Activated T-helper 1 cell treated with anti-CD3 and anti-CD28 coated beads, Interleukin-2, amount 50 U/mL, for 16 hours (primary cell): Measurements from ENCODE around the gene EXT2.

Experiments used
- DNase-seq, 2 donors: peaks; one replicate each; pipeline ENCODE4 v3.0.0-alpha.2; 2020; ENCODE audit warnings: low read depth in 1 of 2, low spot score in 1 of 2

Gene EXT2

DNA sequence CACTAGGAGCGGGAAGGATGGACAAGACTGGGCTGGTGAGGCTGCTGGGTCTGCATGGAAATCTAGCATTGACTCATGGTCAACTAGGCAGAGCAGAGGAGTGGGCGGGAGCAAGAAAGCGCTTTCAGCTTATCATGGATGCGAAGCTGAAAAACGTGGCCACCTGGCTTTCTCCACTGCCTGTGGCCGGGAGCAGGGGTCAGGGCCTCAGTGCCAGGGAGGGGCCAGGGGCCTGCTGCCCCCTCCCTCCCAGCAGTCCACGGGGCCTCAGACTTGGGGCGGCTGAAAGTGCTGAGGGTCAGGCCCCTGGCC lies 168.9 kb downstream of the EXT2 start:
- no peak for DNase-seq

DNA sequence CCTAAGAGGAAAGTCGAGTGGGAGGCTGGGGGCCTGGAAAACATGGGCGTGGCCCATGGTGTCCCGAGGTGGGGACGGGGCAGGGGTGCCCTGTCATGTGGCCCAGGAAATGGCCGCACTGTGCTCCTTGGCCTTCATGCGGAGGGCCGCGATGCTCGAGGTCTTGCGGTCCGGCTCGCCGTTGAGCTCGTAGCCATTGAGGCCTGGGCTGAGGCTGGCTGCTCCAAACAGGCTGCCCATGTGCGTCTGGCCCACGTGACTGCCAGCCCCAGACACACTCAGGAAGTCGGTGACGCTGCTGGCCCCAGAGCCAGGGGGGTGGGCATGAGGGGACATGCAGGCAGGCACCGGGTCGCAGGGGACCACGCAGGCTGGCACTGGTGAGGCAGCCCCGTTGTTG lies 169.3 kb downstream of the EXT2 start:
- no peak for DNase-seq

DNA sequence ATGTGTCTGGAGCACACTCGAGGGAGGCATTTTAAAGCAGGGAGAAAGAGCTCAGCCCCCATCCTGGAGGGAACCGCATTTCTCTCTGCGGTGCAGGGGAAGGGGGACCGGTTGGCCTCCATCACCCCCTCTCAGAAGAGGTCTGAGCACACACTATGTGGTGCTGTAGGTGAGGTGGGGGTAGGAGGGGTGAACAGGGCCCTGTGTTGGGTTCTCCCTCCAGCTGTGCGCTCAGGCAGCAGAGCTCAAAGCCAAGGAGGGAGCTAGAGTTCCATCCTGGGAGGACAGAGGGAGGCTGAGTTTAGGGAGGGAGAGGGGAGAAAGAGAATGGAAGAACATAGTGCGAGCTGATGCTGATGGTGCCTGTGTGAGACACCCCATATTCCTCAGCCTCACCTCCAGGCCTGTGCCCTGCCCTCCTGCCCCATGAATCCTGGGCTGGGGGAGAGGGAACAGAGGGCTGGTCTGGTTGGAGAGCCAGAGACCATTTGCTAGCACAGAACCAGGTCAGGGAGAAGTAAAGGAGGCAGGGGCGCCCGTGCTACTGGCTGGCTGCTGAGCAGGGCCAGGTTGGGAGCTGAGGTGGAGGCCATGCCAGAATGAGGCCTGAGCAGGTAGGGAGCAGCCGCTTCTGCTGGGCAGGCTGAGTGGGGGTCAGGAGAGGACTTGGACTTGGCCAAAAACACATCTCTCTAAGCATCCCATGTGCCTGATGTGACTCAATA lies 170.7 kb downstream of the EXT2 start:
- DNase-seq: no peak

DNA sequence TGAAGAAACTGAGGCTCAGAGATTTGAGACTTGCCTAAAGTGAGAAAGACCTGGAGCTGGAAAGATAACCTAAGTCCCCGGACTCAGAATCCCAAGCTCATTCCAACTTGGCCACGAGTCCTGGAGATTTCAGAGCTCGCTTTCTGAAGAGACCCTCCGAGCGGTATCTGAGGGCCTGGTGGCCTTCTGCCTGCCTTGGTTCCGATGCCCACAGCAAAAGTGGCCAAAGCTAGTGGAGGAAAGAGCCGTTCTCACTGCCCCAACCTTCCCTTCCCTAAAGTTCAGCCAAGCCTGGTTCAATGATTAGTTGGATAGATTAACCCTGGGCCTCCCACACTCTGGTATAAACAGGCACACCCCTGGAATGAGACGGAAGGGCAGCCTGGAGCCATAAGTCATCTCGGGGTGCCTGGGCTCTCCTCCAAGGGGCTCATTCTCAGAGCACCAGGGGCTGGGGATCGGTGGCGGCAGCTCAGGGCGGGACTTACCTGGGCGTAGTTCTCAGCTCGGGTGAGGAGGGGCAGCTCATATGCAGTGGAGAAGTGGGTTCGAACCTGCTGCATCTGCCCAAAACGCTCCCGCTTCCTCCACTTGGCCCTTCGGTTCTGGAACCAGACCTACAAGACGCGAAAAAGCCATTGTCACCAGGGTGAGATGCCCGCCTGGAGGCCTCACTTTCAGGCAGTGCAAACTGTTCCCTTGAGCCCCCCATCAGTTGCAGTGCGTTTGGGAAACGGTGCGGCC lies 171.7 kb downstream of the EXT2 start:
- no peak for DNase-seq

DNA sequence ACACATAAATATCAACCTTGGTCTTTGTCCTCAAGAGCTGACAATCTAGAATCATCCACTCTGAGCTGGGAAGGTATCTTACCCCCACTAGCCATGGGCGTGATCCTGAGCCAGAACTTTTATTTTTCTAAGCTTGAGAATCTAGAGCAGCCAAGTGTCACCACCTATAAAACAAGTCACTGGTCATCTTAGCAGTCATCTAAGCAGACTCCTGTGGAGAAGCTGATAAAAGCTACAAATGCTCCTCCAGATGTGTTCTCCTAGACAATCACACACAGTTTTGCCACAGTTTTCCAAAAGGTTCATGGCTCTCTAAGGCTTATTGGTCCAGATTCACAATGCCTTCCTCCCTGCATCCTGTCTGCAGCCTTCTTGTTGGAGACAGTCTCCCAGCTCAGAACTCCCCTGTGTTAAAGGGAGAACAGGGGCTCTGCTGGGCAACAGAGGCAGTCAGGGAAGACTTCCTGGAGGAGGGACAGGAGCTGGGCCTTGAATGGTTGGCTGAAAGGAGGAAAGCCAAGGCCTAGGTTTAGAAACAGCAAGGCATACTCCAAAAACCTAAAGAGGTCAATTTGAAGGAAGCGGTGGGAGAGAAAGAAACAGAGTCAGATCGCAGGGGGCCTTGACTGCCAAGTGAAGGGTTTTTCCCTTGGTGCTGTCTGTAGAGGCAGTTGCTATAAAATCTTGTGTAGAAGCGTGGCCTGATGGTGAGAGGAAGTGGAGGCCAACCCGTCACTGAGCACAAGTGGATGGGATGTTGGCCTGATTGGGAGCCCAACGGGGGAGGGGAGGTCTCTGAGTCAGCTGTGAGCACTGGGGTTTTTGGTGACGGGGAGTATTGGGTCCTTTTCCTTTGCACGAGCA lies 172.5 kb downstream of the EXT2 start:
- no peak for DNase-seq

DNA sequence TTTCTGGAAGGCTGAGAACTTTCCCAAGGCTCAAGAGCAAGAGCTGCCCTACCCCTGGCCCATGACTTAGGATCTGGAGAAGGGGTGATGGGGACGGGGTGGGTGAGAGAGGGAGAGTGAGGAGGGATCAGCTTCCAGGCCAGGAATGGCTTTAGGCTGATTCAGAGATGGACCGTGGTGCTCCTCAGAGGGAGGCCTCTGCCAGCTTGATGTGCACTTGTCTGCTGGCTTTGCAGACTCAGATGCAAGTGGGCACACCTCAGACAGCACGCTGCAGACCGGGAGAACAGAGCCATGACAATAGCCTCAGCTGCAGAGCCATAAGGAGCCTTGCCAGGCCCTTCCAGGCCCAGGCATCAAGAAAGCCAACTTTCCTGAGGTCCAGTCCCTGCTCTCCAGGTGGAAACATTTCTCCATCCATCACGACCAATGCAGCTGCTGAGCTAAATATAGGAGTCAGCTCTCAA lies 173.2 kb downstream of the EXT2 start:
- DNase-seq: no peak

DNA sequence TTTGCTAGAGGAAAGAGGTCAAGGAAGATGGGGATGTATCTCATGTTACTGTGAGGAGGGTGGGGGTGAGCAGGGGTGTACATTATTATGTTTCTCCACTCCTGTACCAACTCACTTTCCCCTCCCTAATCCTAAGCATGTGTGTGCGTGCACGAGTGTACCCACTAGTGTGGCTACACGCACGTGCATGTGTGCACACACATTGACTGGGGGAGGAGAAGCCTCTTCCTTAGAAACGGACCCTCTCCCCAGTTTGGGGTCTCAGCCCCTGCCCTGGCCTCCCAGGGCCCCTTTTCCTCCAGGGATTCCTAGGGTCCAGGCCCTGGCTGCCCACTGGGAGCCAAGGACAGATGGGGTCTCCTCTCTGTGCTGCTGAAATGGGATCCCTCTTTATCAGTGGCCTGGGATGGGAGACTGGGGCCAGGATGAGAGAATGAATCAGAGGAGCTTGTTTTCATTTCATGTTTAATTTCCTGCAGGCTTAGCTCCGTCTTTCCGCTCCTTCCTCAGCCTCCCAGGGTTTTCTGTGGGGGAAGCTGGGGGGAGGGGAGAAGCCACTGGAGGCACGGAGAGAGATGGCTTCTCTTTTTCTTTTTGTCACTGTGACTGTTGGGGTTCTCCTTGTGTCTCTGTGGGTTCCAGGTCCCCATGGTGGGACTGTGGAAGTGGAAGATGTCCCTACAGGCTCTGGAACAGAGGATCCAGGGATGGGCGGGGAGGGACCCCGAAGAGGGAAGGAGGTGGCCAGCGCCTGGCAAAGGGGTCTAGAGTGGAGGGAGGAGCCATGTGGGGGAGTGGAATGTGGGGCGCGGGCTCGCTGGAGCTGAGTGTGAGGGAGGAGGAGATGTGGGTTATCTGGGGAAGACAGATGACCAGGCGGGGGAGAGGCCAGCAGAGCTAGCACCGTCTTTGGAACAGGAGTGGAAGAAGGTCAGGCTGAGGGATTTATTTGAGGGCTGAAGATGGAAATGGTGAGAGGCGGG lies 174.2 kb downstream of the EXT2 start:
- no peak for DNase-seq

DNA sequence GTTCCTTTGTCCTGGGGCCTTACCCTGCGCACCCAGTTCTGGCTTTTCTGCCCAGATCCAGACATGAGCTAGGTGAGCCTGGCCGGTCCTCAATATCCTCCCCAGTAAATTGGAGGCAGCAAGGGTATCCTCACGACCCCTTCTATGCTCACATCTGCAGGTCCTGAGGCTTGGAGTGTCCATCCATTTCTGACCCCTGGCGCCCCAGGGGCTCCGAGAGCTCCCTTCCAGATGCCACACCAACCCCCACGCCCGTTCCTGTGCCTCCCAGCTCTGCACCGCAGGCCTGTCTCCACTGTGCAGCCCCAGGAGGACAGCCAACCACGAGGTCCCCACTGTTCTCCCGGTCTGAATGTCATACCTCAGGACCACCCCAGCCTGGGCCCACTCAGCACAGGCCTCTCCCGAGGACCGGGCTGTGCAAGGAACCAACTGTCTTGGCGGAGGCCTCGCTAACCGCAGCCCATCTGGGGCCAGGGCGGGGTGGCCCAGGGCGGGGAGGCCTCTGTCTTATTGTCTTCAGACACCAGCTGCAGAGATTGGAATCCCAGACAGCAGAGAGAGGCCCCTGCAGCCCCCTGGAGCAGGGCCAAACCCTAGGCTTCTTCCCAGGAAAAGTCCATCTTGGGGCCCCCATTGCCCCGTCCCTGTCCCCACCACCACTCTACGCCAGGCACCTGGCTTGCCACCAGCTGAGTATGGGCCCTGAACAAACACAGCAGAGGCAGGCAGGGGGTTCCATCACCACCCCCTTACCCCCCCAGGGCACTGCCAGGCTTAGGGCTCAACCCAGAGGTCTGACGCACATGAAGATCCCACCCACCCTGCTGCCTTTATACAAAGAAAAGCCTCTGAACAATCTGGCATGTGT lies 175.2 kb downstream of the EXT2 start:
- no peak for DNase-seq

DNA sequence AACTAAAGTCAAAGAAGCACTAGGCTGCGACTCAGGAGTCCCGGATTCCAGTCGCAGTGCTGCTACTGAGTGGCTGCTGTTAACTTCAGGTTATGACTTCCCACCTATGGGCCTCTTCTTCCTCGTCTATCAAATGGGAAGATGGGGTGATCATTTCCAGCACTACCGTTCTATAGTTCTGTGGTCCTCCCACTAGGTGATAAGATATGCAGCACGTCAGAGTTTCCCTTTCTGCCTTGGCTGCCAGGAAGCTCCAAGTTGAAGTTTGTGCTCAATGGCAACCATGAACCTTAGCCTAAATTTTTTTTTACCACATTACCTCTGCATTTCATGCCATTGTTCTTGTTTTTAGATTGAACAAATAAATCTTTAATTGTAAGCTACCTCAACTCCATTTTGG lies 175.8 kb downstream of the EXT2 start:
- no peak for DNase-seq

DNA sequence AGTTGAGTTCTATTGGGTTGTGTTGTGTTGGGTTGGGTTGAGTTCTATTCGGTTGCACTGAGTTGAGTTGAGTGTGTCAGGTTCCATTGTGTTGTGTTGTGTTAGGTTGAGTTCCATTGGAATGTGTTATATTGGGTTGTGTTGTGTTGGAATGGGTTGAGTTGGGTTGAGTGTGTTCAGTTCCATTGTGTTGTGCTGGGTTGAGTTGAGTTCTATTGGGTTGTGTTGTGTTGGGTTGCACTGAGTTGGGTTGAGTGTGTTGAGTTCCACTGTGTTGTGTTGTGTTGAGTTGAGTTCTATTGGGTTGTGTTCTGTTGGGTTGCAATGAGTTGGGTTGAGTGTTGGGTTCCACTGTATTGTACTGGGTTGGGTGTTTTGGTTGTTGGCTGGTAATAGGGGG lies 178.9 kb downstream of the EXT2 start:
- no peak for DNase-seq

DNA sequence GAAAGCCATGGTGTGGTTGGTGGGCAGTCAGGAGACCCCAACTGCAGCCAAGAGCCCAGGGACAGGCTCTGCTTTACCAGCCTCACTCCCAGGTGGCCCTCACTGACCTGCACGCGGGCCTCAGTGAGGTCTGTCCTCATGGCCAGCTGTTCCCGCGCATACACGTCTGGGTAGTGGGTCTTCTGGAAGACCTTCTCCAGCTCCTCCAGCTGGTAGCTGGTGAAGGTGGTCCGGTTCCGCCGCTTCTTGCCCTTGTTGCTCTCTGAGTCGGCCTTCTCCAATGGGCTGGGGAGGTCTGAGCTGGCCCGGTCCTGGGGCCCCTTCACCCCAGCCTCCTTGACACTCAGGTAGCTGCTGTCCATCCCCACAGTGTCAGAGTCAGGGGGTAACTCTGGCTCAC lies 179.8 kb downstream of the EXT2 start:
- no peak for DNase-seq

DNA sequence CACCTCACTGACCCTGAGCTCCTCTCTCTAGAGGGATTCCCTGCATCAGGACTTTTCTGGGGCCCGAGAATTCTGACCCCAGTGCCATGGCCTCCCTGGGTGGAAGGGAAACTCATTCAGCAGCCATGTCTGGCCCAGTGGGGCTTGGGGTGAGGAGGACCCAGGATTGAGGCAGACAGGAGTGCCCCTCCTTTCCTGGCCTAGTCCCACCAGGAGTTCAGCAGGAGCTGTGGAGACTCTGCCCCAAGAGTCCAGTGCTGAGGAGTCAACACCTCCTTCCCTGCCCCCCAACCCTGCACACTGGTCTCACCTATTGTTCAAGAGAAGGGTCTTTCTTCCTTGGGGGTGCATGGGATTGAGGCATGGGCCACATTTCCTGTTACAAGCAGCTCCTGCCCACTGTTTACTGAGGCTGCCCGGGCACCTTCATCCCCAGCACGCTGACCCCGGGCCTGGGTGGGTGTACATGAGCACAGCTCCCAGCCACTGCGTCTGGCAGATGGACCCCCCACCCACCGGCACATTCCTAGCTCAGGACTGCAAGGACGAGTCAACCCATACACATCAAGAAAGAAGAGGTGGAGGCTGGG lies 180.6 kb downstream of the EXT2 start:
- DNase-seq: no peak

DNA sequence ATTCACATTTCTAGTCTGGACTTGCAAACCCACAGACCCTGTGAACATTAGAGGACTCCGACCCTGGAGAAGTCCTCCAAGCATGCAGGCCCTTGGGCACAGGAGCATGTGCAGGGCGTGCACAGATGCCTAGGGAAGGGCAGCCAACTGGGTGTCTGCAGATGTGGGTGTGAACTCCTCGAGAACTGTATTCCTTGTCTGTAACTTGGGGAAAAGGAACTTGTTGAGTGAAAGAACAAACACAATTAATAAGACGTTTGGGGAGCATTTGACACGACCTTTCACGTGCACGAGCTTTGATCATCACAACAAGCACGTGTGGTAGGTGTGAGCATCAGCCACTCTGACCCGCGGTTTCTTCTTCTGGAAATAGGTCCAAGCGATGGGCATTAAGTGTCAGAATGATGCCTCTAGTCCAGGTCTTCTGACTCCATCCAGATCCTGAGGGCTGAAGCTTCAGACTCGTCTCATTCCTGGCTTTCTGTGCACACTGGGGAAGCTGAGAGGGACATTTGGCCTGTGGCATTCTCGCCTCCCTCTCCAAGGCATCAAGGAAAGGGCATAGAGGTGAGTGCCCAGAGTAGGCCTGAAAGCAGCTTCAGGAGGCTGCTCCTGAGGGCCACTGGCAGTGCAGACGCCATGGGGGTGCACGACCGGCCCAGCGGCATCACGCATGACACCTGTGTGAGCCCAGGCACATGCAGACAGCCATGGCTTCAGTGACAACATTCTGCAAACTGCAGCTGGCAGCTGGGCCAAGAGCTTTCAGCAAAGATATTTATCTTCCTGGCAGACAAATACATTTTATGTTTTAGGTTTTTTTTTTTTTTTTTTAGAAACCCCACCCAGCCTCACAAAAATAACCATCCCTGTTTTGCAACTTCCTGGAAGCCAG lies 182.0 kb downstream of the EXT2 start:
- DNase-seq: no peak

DNA sequence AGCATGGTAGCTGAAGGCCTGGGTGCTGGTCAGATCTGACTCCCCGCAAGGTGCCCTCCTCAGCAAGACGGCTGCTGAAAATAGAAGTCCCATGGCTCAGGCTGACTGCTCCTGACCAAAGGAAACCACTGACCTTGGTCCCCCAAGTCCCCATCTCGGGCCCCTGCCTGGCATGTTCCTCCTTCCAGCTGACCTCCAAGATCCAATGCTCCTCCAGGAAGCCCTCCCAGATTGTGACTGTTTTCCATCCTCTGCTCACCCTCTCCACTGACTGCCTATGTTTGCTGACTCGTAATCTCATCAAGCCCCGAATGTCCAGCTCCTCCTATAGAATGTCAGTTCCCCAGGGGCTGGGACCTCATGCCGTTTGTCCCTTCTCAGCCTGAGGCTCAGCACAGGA lies 184.0 kb downstream of the EXT2 start:
- no peak for DNase-seq

DNA sequence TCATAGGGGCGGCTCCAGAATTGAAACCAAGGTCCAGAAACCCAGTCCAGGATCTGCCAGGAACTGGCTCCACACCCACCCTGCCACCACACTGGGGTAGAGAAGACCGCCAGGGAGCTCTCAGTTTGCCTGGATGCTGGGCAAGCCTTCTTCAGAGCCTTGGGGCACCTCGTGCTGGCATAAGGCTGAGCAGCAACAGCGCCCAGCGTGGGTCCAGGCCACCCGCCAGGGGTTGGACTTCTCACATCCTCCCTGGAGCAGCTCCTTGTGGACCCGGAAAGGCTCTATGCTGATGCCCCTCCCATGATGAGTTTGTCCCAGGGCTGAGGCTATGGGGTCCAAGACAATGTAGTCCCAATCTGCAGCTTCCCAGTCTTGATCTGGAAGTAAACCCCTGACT lies 184.8 kb downstream of the EXT2 start:
- DNase-seq: no peak

DNA sequence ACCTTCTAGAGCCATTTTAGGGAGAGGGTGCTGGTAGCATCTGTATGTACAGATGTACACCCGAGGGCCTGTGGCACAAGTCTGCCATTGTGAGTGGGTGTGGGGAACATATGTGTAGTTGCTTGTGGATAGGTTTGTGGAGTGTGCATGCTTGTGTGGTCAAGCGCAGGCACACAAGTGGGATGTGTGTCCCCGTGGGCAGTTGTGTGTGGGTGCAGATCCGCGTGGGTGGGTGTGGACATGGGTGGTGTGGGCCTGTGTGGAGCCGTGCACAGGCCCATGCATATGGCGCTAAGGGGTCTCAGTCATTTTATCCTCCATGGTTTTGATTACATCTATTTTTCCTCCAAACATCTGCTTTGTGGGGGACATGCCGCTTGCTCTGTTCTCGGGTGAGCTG lies 185.7 kb downstream of the EXT2 start:
- DNase-seq: no peak

DNA sequence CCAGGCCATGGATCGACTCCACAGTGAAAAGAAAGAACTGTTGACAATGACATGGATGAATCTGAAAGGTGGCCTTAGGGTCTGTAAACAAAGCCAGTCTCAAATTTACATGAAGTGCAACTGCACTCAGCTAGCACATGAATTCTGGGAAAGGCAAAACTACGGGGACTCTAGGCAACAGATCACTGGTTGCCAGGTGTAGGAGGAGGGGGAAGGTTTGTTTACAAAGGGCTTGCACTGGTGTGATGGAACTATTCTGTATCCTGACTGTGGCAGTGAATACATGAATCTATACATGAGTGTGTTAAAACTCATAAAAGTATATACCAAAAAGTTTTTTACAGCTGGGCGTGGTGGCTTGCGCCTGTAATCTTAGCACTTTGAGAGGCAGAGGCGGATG lies 187.1 kb downstream of the EXT2 start:
- no peak for DNase-seq

DNA sequence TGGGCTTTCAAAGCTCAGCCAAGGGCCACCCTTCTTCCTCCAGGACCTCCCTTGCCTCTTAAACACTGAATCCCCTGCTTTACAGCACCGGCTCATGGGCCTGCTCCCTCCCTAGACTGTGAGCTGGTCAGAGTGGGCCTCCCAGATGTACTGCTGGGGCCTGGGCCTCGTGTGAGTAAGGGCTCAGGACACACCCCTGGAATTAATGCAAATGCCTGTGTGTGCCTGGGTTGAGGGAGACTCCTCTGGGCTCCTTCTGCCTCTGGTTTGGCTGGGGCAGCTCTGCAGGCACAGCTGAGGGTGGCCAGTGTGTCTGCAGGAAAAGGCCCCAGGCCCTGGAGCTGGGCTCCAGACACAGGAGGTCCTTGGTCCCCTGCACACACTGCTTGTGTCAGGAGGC lies 190.3 kb downstream of the EXT2 start:
- no peak for DNase-seq
